Ascending aorta (tissue), 2 donors: ENCODE measurements around the gene TMEM178B. TPM values are rescaled to one million over a fixed set of nuclear protein-coding genes. Genes with fewer than 3 reads are reported as not detected.

Experiments
- DNase-seq, 2 donors: peaks; one replicate each; pipeline ENCODE4 v3.0.0-alpha.2; 2019; ENCODE audit warnings: low spot score in 2 of 2
- H3K27ac ChIP-seq, 2 donors: fragments of 200-600 bp; sonication (generic); one replicate each; pipeline ENCODE4 v1.5.1; 2016 to 2017; ENCODE audit warnings: mild to moderate bottlenecking in 1 of 2
- H3K27me3 ChIP-seq: fragments of 200-600 bp; sonication (generic); one replicate; pipeline ENCODE4 v1.5.1; 2017
- H3K36me3 ChIP-seq, 2 donors: fragments of 200-600 bp; sonication (generic); one replicate each; pipeline ENCODE4 v1.5.1; 2016
- H3K4me1 ChIP-seq, 2 donors: fragments of 200-600 bp; sonication (generic); one replicate each; pipeline ENCODE4 v1.5.1; 2016 to 2017; ENCODE audit warnings: mild to moderate bottlenecking in 1 of 2
- H3K4me3 ChIP-seq, 2 donors: fragments of 200-600 bp; sonication (generic); one replicate each; pipeline ENCODE4 v1.5.1; 2016 to 2017; ENCODE audit warnings: mild to moderate bottlenecking in 1 of 2
- H3K9me3 ChIP-seq, 2 donors: fragments of 200-600 bp; sonication (generic); one replicate each; pipeline ENCODE4 v1.5.1; 2016
- CTCF ChIP-seq, 3 experiments: fragments of 200-600 bp in 2 of 3; fragments of 450-650 bp in 1 of 3; sonication (generic) in 2 of 3; IDR thresholded peaks; one replicate each; pipeline ENCODE4 v1.5.1; 2016 to 2019; ENCODE audit warnings: antibody characterized with exemption in 3 of 3, mild to moderate bottlenecking in 1 of 3, moderate library complexity in 1 of 3
- intact Hi-C: fragments of 100-400 bp; cut with DNase I; formaldehyde crosslinking; loops from one replicate; pipeline ENCODE4 v1.15.1; 2023
- total RNA-seq: library from RNA; depleted of rRNA; stranded (reverse); fragments of >200 nt; gene quantifications from one replicate; pipeline ENCODE4 v1.1.0, GENCODE V29; 2016

Gene TMEM178B
- total RNA-seq, 1 donor from 2014 or later = 1.9 TPM

GRCh38 chr7:141302617-141303016, 228.8 kb downstream of the TMEM178B start:
- Histone ChIP-seq H3K27ac (no peak overlapping the region), H3K36me3 (no peaks in the 10 kb centered on the region), H3K4me1 (no peaks in the 10 kb centered on the region), H3K9me3 (no peaks in the 10 kb centered on the region), H3K4me3 (no peak overlapping the region), H3K27me3 (no peaks in the 10 kb centered on the region)
- no peak for TF ChIP-seq CTCF (IDR thresholded peaks at IDR 0.05)
- intact Hi-C loops = no loop called here
- DNase-seq = no peak

DNA sequence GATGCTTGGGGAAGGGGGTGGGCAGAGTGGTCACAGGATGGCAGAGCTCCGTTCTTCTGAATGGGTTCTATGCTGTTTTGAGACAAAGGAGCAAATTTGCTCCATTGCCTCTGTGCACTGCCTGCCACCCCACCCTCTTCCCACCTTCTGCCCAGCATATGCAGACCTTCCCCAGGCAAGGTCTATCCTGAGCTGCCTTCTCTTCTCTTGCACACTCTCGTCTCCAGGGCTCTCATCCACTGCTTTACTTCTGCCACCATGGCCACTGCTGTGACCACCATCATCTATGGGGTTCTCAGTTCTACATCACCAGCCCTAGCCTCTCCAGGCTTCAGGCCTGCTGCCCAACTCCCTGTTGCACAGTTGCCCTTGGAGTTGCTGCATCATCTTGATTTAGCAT, 230.4 kb downstream of the TMEM178B start:
- Histone ChIP-seq H3K4me3 (no peak overlapping the region), H3K4me1 (no peaks in the 10 kb centered on the region)

GRCh38 chr7:141306081-141306480, 232.2 kb downstream of the TMEM178B start:
- Histone ChIP-seq H3K9me3 (no peaks in the 10 kb centered on the region), H3K36me3 (no peaks in the 10 kb centered on the region), H3K27me3 (no peaks in the 10 kb centered on the region), H3K4me1 (no peaks in the 10 kb centered on the region), H3K27ac (no peak overlapping the region), H3K4me3 (no peak overlapping the region)
- TF ChIP-seq CTCF (IDR thresholded peaks at IDR 0.05) = no peak
- intact Hi-C loops = no loop called here
- no peak for DNase-seq

More for the DNA sequence above, 230.4 kb downstream of the TMEM178B start:
- Histone ChIP-seq H3K9me3 (no peaks in the 10 kb centered on the region), H3K27me3 (no peaks in the 10 kb centered on the region), H3K36me3 (no peaks in the 10 kb centered on the region), H3K27ac (no peak overlapping the region)
- no peak for TF ChIP-seq CTCF (IDR thresholded peaks at IDR 0.05)
- DNase-seq = no peak
- intact Hi-C loops = no loop called here

GRCh38 chr7:141312395-141312794, 238.5 kb downstream of the TMEM178B start:
- H3K36me3 ChIP-seq = no peaks in the 10 kb centered on the region
- no peaks in the 10 kb centered on the region for H3K4me1 ChIP-seq
- no peak overlapping the region for H3K27ac ChIP-seq
- intact Hi-C loops = no loop called here
- H3K27me3 ChIP-seq = no peaks in the 10 kb centered on the region
- no peak overlapping the region for H3K4me3 ChIP-seq
- no peak for DNase-seq
- no peaks in the 10 kb centered on the region for H3K9me3 ChIP-seq
- TF ChIP-seq CTCF (IDR thresholded peaks at IDR 0.05) = no peak

DNA sequence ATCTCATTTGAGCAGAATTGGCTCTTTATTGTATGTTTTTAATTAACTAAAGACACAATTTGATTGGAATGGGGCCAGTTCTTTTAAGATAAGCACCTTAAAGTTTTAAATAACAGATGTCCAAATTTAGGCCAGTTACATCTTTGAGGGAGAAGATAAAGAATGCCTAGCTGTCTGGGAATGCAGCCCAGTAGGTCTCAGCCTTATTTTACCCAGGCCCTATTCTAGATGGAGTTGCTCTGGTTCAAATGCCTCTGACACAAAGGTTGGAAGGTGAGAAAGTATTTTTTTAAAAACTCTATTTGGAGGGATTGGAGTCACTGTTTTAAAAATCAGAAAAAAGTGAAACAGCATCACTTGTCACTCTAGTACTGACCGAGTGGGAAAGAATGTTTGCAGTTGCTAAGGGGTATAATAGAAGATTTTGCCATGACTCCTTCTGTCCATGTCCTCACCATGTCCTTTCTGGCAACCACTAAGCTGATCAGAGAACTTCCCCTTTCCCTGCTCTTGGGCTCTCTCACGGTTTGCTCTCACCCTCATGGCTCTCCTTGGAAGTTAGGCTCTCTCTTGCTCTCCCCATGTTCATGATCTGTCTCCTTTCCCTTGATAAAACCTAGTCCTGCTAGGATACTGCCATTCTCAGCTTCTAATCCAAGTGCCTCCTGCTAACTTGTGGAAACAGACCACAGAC, 239.1 kb downstream of the TMEM178B start:
- no peaks in the 10 kb centered on the region for H3K27me3 ChIP-seq
- no peak for DNase-seq
- intact Hi-C loops = no loop called here
- H3K4me1 ChIP-seq = no peaks in the 10 kb centered on the region
- no peaks in the 10 kb centered on the region for H3K36me3 ChIP-seq
- TF ChIP-seq CTCF (IDR thresholded peaks at IDR 0.05) = no peak
- H3K27ac ChIP-seq = no peak overlapping the region
- H3K9me3 ChIP-seq = no peaks in the 10 kb centered on the region
- no peak overlapping the region for H3K4me3 ChIP-seq

DNA sequence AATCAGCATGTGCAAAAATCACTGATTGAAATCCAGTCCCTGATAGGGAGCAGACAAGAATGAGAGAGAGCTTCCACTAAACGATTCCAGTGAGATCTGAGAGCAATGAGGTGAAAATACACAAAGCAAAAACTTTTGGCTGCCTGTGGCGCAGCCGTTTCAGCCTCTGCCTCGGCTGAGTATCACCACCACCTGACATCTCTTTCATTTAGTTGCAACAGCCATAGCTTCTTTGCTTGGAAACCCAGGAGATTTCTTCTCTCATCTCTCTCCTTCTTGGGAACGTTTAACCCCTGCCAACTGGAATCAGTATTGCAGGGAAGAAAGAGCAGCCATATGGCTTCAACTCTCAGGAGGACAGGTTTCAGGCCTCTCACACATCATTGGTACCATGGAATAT, 240.0 kb downstream of the TMEM178B start:
- Histone ChIP-seq H3K9me3 (no peaks in the 10 kb centered on the region), H3K4me3 (no peak overlapping the region), H3K27me3 (no peaks in the 10 kb centered on the region), H3K4me1 (no peaks in the 10 kb centered on the region), H3K27ac (no peak overlapping the region), H3K36me3 (no peaks in the 10 kb centered on the region)
- DNase-seq = no peak
- no peak for TF ChIP-seq CTCF (IDR thresholded peaks at IDR 0.05)
- intact Hi-C loops = no loop called here
